ENCODE results near the gene BACH2. TPM values are rescaled to one million over a fixed set of nuclear protein-coding genes. Genes with fewer than 3 reads are reported as not detected.

Gene BACH2
- total and polyA plus RNA-seq, 2 of the 8 experiments (the other 6 are each of a cell fraction or from before 2014, with no cell fraction given): 1.9 to 5.9 TPM

DNA sequence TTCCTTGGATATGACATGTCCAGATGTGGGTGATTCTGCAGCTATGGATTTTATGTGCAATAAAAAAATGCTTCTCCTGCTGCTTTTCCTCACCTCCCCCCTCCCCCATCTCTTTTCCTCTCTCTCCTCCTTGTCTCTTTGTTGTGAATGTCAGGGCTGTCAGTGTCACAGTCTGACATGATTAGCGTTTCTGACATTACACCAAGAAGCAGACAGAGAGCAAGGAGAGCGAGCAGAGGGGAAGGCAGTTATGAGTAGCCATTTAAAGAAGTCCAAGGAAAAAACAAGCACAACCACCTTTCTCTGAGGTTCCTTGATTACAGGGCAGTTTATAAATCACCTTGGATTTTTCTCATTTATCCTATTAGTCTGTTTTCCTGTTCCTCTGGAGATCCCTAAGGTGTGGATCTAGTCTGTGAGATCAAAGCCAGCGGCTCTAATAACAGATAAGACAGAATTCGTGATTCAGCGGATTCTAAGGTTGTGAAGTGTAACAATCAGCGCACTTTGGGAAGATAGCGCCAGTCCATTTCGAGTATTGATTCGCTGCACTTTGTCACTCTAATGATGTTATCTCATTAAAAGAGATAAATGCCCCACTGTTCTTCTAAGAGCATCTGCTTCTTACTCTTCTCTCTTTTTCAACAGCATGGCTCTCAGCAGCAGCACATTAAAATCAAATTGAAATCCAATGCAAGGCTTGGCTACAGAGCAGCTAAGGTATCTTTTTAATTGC lies 101.4 kb downstream of the BACH2 start:
- Histone ChIP-seq H3K79me2 (ENCODE audit: control insufficient read depth in 1 of 2, insufficient read depth in 2 of 2, low read length in 2 of 2) (no peaks in the 10 kb centered on the region), H3K36me3 (ENCODE audit: control insufficient read depth in 2 of 4, insufficient read depth in 4 of 4, low read length in 3 of 4) (peaks cover 0 to 15% (median 0%) of the 10 kb centered on the region in 4 experiments; a peak in 3 of 8 replicates), H3K9ac (replicated peaks in 1 of 4; ENCODE audit: extremely low read depth in 1 of 4, low read depth in 3 of 4, low read length in 3 of 4) (no peak overlapping the region), H2BK12ac (ENCODE audit: low read depth, low read length) (no peak overlapping the region), H3K27ac (ENCODE audit: low read depth, low read length) (no peak overlapping the region), H3K14ac (ENCODE audit: insufficient read length) (no peak overlapping the region), H4K91ac (replicated peaks; ENCODE audit: insufficient read length, low read length) (no peak overlapping the region), H4K20me1 (replicated peaks in 1 of 2; ENCODE audit: control insufficient read depth in 1 of 2, insufficient read depth in 2 of 2, low read length in 2 of 2) (peaks cover 0 to 3% of the 10 kb centered on the region in 2 experiments), H3K4me1 (replicated peaks in 1 of 4; ENCODE audit: control insufficient read depth in 3 of 4, insufficient read depth in 4 of 4, low read length in 3 of 4) (peaks cover 0 to 7% (median 2%) of the 10 kb centered on the region in 4 experiments; a peak in 2 of 7 replicates), H3K4me3 (ENCODE audit: extremely low read depth in 1 of 4, insufficient read depth in 2 of 4, low read depth in 3 of 4, low read length in 4 of 4) (no peak overlapping the region), H2BK120ac (replicated peaks; ENCODE audit: low read depth, low read length) (no peak overlapping the region), H4K8ac (ENCODE audit: extremely low read depth, insufficient read depth, low read length) (no peak overlapping the region), H3K4ac (replicated peaks; ENCODE audit: insufficient read length, low read depth, low read length) (no peak overlapping the region), H3K27me3 (replicated peaks in 1 of 4; ENCODE audit: control insufficient read depth in 3 of 4, extremely low read depth in 1 of 4, insufficient read depth in 3 of 4, low read length in 3 of 4) (no peaks in the 10 kb centered on the region), H3K56ac (replicated peaks; ENCODE audit: insufficient read length, low read depth, low read length) (no peak overlapping the region), H3K23ac (ENCODE audit: insufficient read length) (no peak overlapping the region), H3K4me2 (ENCODE audit: insufficient read depth in 1 of 2, low read depth in 2 of 2, low read length in 2 of 2) (no peak overlapping the region), H3K79me1 (ENCODE audit: low read depth, low read length) (no peaks in the 10 kb centered on the region; the same call in 1 of the 2 replicates), H2BK15ac (ENCODE audit: low read length) (no peak overlapping the region), H2AK5ac (ENCODE audit: low read depth, low read length) (no peak overlapping the region), H2BK5ac (ENCODE audit: low read depth, low read length) (no peak overlapping the region), H2BK20ac (ENCODE audit: low read length) (no peak overlapping the region), H4K5ac (ENCODE audit: insufficient read length, low read depth, low read length) (no peak overlapping the region), H3K18ac (ENCODE audit: extremely low read depth, low read length) (no peak overlapping the region), H2AFZ (ENCODE audit: low read length) (no peak overlapping the region), H3K9me3 (ENCODE audit: insufficient read depth in 2 of 2, low read depth in 1 of 2, low read length in 1 of 2) (peaks cover 16 to 17% of the 10 kb centered on the region in 2 experiments), H3K23me2 (ENCODE audit: low read depth, low read length) (no peaks in the 10 kb centered on the region)
- 90% methylated on average over 9 of the region's 9 CpGs; no CpG with 5 or more reads in 1 of the 2 experiments for WGBS, 2 experiments (ENCODE audit: extremely low coverage in 1 of 2, insufficient coverage in 1 of 2, insufficient read length in 1 of 2, insufficient replicate concordance in 2 of 2, low coverage in 1 of 2, low lambda C conversion rate in 2 of 2, missing lambda C conversion rate in 1 of 2)
- DNase-seq (ENCODE audit: low read depth in 1 of 2, low spot score in 2 of 2) (no peak), FAIRE-seq (no peak)
- CTCF ChIA-PET (ENCODE audit: partially characterized antibody): interaction anchor here (0.9 to 1.6 kb wide), 6 partner anchors 9 to 239 kb away, joined by 3 to 7 read pairs (median 4); no protein-coding TSS in a partner anchor
- POLR2A ChIA-PET (ENCODE audit: partially characterized antibody): interaction anchor here (0.5 kb wide), 1 partner anchor 111 kb away, joined by 4 read pairs; no protein-coding TSS in a partner anchor
- TF ChIP-seq KDM4A (IDR thresholded peaks at IDR 0.05; ENCODE audit: low read depth, low read length, severe bottlenecking): no peak
- TF ChIP-seq GABPA (IDR thresholded peaks at IDR 0.05; ENCODE audit: borderline replicate concordance, insufficient read depth, low read length): no peak
- TF ChIP-seq SP2 (IDR thresholded peaks at IDR 0.05; ENCODE audit: low read length): no peak
- no peak for TF ChIP-seq KDM5A (IDR thresholded peaks at IDR 0.05; ENCODE audit: low read length)
- TF ChIP-seq NANOG (IDR thresholded peaks at IDR 0.05; ENCODE audit: insufficient read depth, low read depth, low read length, poor library complexity, severe bottlenecking): no peak
- no peak for TF ChIP-seq TBP (IDR thresholded peaks at IDR 0.05; ENCODE audit: low read depth, low read length)
- TF ChIP-seq CBX5 (IDR thresholded peaks at IDR 0.05; ENCODE audit: low read depth, low read length): no peak
- TF ChIP-seq POU5F1 (IDR thresholded peaks at IDR 0.05; ENCODE audit: low read depth, low read length): no peak
